Colon (tissue), 2 donors: ENCODE results near the gene KRT77.

Source experiments
- FAIRE-seq: peaks from 2 replicates; lab custom pipeline; 2012; peaks lifted over from hg19 to GRCh38; lab: Jason Lieb, UNC
- donor health status: control.
- donor health status: control.

Gene KRT77

GRCh38 chr12:52691076-52691840, 12.1 kb downstream of the KRT77 start:
- FAIRE-seq: no peak

GRCh38 chr12:52690351-52691075, 12.8 kb downstream of the KRT77 start:
- no peak for FAIRE-seq

- FAIRE-seq: no peak
These were observed 13.4 kb downstream of the KRT77 start for GRCh38 chr12:52689936-52690335.

GRCh38 chr12:52689239-52689638, 14.1 kb downstream of the KRT77 start:
- FAIRE-seq: no peak

GRCh38 chr12:52688481-52688880, 14.8 kb downstream of the KRT77 start:
- FAIRE-seq: no peak

GRCh38 chr12:52687497-52688385, 15.6 kb downstream of the KRT77 start:
- FAIRE-seq: no peak

GRCh38 chr12:52686756-52687487, 16.4 kb downstream of the KRT77 start:
- no peak for FAIRE-seq

GRCh38 chr12:52686063-52686462, 17.3 kb downstream of the KRT77 start:
- FAIRE-seq: no peak

- no peak for FAIRE-seq
These were observed 17.9 kb downstream of the KRT77 start for GRCh38 chr12:52685406-52685890.

- no peak for FAIRE-seq
These were observed 18.9 kb downstream of the KRT77 start for GRCh38 chr12:52684431-52684830.

- no peak for FAIRE-seq
These were observed 19.6 kb downstream of the KRT77 start for GRCh38 chr12:52683575-52684300.

GRCh38 chr12:52682938-52683574, 20.3 kb downstream of the KRT77 start:
- FAIRE-seq: no peak

- no peak for FAIRE-seq
These were observed 21.0 kb downstream of the KRT77 start for GRCh38 chr12:52682381-52682660.

GRCh38 chr12:52681526-52682380, 21.6 kb downstream of the KRT77 start:
- FAIRE-seq: no peak

GRCh38 chr12:52680363-52680762, 23.0 kb downstream of the KRT77 start, which contains the start of gene KRT1:
Gene KRT1, minus strand, starts transcription at chr12:52680407. Its CDS starts 59 bp downstream, at chr12:52680348.
- FAIRE-seq: no peak

GRCh38 chr12:52679875-52680274, 23.4 kb downstream of the KRT77 start:
- no peak for FAIRE-seq

GRCh38 chr12:52677671-52678070, 25.7 kb downstream of the KRT77 start:
- FAIRE-seq: no peak

GRCh38 chr12:52677126-52677525, 26.2 kb downstream of the KRT77 start:
- FAIRE-seq: no peak

GRCh38 chr12:52676163-52676562, 27.2 kb downstream of the KRT77 start:
- no peak for FAIRE-seq

- no peak for FAIRE-seq
These were observed 28.0 kb downstream of the KRT77 start for GRCh38 chr12:52675301-52675701.
